HG03457 (cell line): ENCODE results near the gene KRTAP5-11.
"Not testable (repeated sequence)": the region's sequence is repeated elsewhere in the genome, so short reads cannot be mapped to it uniquely, and the experiment has no call there.

Experiments used
- ATAC-seq: cut with Tn5 transposase; IDR thresholded peaks from one replicate; pipeline ENCODE4 v1.9.1; 2021; ENCODE audit warnings: moderate number of reproducible peaks; ENCODE audit not compliant: unreplicated experiment

KRTAP5-11 gene

GRCh38 chr11:71582309-71582895 lies at the start of gene KRTAP5-11:
Gene KRTAP5-11, minus strand, starts transcription at chr11:71582875. Its CDS starts 38 bp downstream, at chr11:71582837.
- ATAC-seq: no peak

- not testable (repeated sequence) for ATAC-seq
Observed at GRCh38 chr11:71631551-71631950, 48.9 kb upstream of the KRTAP5-11 start.

GRCh38 chr11:71630071-71630470 lies 47.4 kb upstream of the KRTAP5-11 start:
- ATAC-seq: not testable (repeated sequence)

- ATAC-seq: not testable (repeated sequence)
Observed at GRCh38 chr11:71628943-71629342, 46.3 kb upstream of the KRTAP5-11 start.

- not testable (repeated sequence) for ATAC-seq
Observed at GRCh38 chr11:71623226-71623625, 40.6 kb upstream of the KRTAP5-11 start.

- not testable (repeated sequence) for ATAC-seq
Observed at GRCh38 chr11:71622561-71622960, 39.9 kb upstream of the KRTAP5-11 start.

- ATAC-seq: not testable (repeated sequence)
Observed at GRCh38 chr11:71615003-71615402, 32.3 kb upstream of the KRTAP5-11 start.

- not testable (repeated sequence) for ATAC-seq
Observed at GRCh38 chr11:71614366-71614917, 31.8 kb upstream of the KRTAP5-11 start.

- ATAC-seq: not testable (repeated sequence)
Observed at GRCh38 chr11:71613931-71614330, 31.3 kb upstream of the KRTAP5-11 start.

GRCh38 chr11:71611218-71611910 lies 28.7 kb upstream of the KRTAP5-11 start:
- not testable (repeated sequence) for ATAC-seq

- not testable (repeated sequence) for ATAC-seq
Observed at GRCh38 chr11:71608272-71608671, 25.6 kb upstream of the KRTAP5-11 start.

GRCh38 chr11:71607520-71608216 lies 25.0 kb upstream of the KRTAP5-11 start:
- ATAC-seq: not testable (repeated sequence)

GRCh38 chr11:71606853-71607519 lies 24.3 kb upstream of the KRTAP5-11 start:
- not testable (repeated sequence) for ATAC-seq

GRCh38 chr11:71604798-71605488 lies 22.3 kb upstream of the KRTAP5-11 start:
- not testable (repeated sequence) for ATAC-seq

GRCh38 chr11:71603221-71603620 lies 20.5 kb upstream of the KRTAP5-11 start:
- not testable (repeated sequence) for ATAC-seq

GRCh38 chr11:71589546-71589920 lies 6.9 kb upstream of the KRTAP5-11 start:
- ATAC-seq: not testable (repeated sequence)

- not testable (repeated sequence) for ATAC-seq
Observed at GRCh38 chr11:71588822-71589545, 6.3 kb upstream of the KRTAP5-11 start.

GRCh38 chr11:71588314-71588713 lies 5.6 kb upstream of the KRTAP5-11 start:
- ATAC-seq: not testable (repeated sequence)

GRCh38 chr11:71585673-71586072 lies 3.0 kb upstream of the KRTAP5-11 start:
- not testable (repeated sequence) for ATAC-seq

- ATAC-seq: not testable (repeated sequence)
Observed at GRCh38 chr11:71582969-71583368, 294 bp upstream of the KRTAP5-11 start.
